Measurements from ENCODE around the gene PSMB11.

Gene PSMB11

GRCh38 chr14:23063601-23064000 lies 21.6 kb downstream of the PSMB11 start:
- no peak for DNase-seq (ENCODE audit: low spot score)
- Histone ChIP-seq H3K27me3 (ENCODE audit: insufficient read depth, poor library complexity, severe bottlenecking) (no peaks in the 10 kb centered on the region), H3K4me3 (ENCODE audit: severe bottlenecking) (no peak overlapping the region), H3K36me3 (ENCODE audit: low read depth) (peaks cover 95% of the 10 kb centered on the region), H3K4me1 (ENCODE audit: insufficient read depth, poor library complexity, severe bottlenecking) (peaks cover 13% of the 10 kb centered on the region), H3K27ac (ENCODE audit: poor library complexity, severe bottlenecking) (peak overlapping the region; percentile 72), H3K9me3 (ENCODE audit: severe bottlenecking) (no peaks in the 10 kb centered on the region)
- ATAC-seq (ENCODE audit: low read depth): no peak
- no peak for TF ChIP-seq CTCF (IDR thresholded peaks at IDR 0.05; ENCODE audit: poor library complexity, severe bottlenecking)

- no peak for TF ChIP-seq CTCF (IDR thresholded peaks at IDR 0.05; ENCODE audit: poor library complexity, severe bottlenecking)
- Histone ChIP-seq H3K4me1 (ENCODE audit: insufficient read depth, poor library complexity, severe bottlenecking) (peaks cover 13% of the 10 kb centered on the region), H3K27me3 (ENCODE audit: insufficient read depth, poor library complexity, severe bottlenecking) (no peaks in the 10 kb centered on the region), H3K9me3 (ENCODE audit: severe bottlenecking) (no peaks in the 10 kb centered on the region), H3K36me3 (ENCODE audit: low read depth) (peaks cover 85% of the 10 kb centered on the region), H3K27ac (ENCODE audit: poor library complexity, severe bottlenecking) (no peak overlapping the region), H3K4me3 (ENCODE audit: severe bottlenecking) (no peak overlapping the region)
- DNase-seq (ENCODE audit: low spot score) (no peak), ATAC-seq (ENCODE audit: low read depth) (no peak)
These were observed 24.4 kb downstream of the PSMB11 start for GRCh38 chr14:23066368-23066767.

GRCh38 chr14:23066855-23067744 lies 25.1 kb downstream of the PSMB11 start:
- H3K4me1 ChIP-seq (ENCODE audit: insufficient read depth, poor library complexity, severe bottlenecking): peaks cover 14% of the 10 kb centered on the region
- H3K27me3 ChIP-seq (ENCODE audit: insufficient read depth, poor library complexity, severe bottlenecking): no peaks in the 10 kb centered on the region
- no peak overlapping the region for H3K27ac ChIP-seq (ENCODE audit: poor library complexity, severe bottlenecking)
- no peak overlapping the region for H3K4me3 ChIP-seq (ENCODE audit: severe bottlenecking)
- ATAC-seq (ENCODE audit: low read depth) (no peak), DNase-seq (ENCODE audit: low spot score) (peak; percentile 61)
- peaks cover 82% of the 10 kb centered on the region for H3K36me3 ChIP-seq (ENCODE audit: low read depth)
- H3K9me3 ChIP-seq (ENCODE audit: severe bottlenecking): no peaks in the 10 kb centered on the region
- no peak for TF ChIP-seq CTCF (IDR thresholded peaks at IDR 0.05; ENCODE audit: poor library complexity, severe bottlenecking)

GRCh38 chr14:23067847-23068788 lies 26.1 kb downstream of the PSMB11 start:
- DNase-seq (ENCODE audit: low spot score) (peak; percentile 50), ATAC-seq (ENCODE audit: low read depth) (no peak)
- Histone ChIP-seq H3K27ac (ENCODE audit: poor library complexity, severe bottlenecking) (peak overlapping the region; percentile 64), H3K36me3 (ENCODE audit: low read depth) (peaks cover 82% of the 10 kb centered on the region), H3K27me3 (ENCODE audit: insufficient read depth, poor library complexity, severe bottlenecking) (no peaks in the 10 kb centered on the region), H3K9me3 (ENCODE audit: severe bottlenecking) (no peaks in the 10 kb centered on the region), H3K4me3 (ENCODE audit: severe bottlenecking) (no peak overlapping the region), H3K4me1 (ENCODE audit: insufficient read depth, poor library complexity, severe bottlenecking) (peaks cover 8% of the 10 kb centered on the region)
- no peak for TF ChIP-seq CTCF (IDR thresholded peaks at IDR 0.05; ENCODE audit: poor library complexity, severe bottlenecking)

All from RWPE2 (cell line).